ENCODE measurements around the gene TUBB4A.

TUBB4A gene

GRCh38 chr19:6465663-6466062 is 36.4 kb downstream of the TUBB4A start:
- DNase-seq: no peak

GRCh38 chr19:6465006-6465405 is 37.1 kb downstream of the TUBB4A start:
- DNase-seq: no peak

- DNase-seq: no peak
These were observed 37.8 kb downstream of the TUBB4A start, which contains the start of gene CRB3 for GRCh38 chr19:6464070-6464873. Gene CRB3, plus strand, starts transcription at chr19:6464271. Its CDS starts 431 bp downstream, at chr19:6464702.

GRCh38 chr19:6460099-6460884 is 41.8 kb downstream of the TUBB4A start:
- DNase-seq: peak; percentile 94

- DNase-seq: no peak
These were observed 42.6 kb downstream of the TUBB4A start, which contains the start of gene SLC25A23 for GRCh38 chr19:6459262-6460098. Gene SLC25A23, minus strand, starts transcription at chr19:6459792. Its CDS starts 164 bp downstream, at chr19:6459628.

GRCh38 chr19:6458695-6459261 is 43.3 kb downstream of the TUBB4A start:
- no peak for DNase-seq

- no peak for DNase-seq
These were observed 44.0 kb downstream of the TUBB4A start for GRCh38 chr19:6457958-6458694.

- DNase-seq: no peak
These were observed 46.2 kb downstream of the TUBB4A start for GRCh38 chr19:6455924-6456323.

- DNase-seq: no peak
These were observed 48.1 kb downstream of the TUBB4A start for GRCh38 chr19:6453951-6454565.

GRCh38 chr19:6452899-6453298 is 49.2 kb downstream of the TUBB4A start:
- no peak for DNase-seq

GRCh38 chr19:6452223-6452614 is 49.9 kb downstream of the TUBB4A start:
- DNase-seq: no peak

GRCh38 chr19:6451583-6452222 is 50.4 kb downstream of the TUBB4A start:
- DNase-seq: no peak

- DNase-seq: no peak
These were observed 51.9 kb downstream of the TUBB4A start for GRCh38 chr19:6450166-6450565.

- no peak for DNase-seq
These were observed 54.1 kb downstream of the TUBB4A start for GRCh38 chr19:6448045-6448444.

GRCh38 chr19:6446452-6446851 is 55.7 kb downstream of the TUBB4A start:
- no peak for DNase-seq

Measured in KG1 (cell line).